GM21737 (cell line): ENCODE measurements around the gene EMILIN1.
"Not testable (repeated sequence)": the region's sequence is repeated elsewhere in the genome, so short reads cannot be mapped to it uniquely, and the experiment has no call there.

Experiments used
- ATAC-seq: cut with Tn5 transposase; IDR thresholded peaks from one replicate; pipeline ENCODE4 v1.9.1; 2021; ENCODE audit warnings: mild to moderate bottlenecking, moderate library complexity; ENCODE audit not compliant: unreplicated experiment

EMILIN1 gene

DNA sequence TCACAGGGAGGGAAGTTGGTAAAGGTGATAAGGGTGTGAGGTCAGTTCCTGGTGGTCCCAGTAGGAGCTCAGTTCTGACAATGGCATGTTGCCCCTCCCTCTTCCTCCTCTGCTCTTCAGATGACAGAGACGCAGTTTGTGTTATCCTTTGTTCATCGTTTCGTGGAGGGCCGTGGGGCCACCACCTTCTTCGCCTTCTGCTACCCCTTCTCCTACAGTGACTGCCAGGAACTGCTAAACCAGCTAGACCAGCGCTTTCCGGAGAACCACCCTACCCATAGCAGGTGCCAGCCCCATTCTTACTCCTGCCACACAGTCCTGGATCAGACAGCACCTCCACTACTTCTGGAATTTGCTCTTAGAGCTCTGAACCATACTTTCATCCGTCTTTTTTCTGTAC is 24.6 kb upstream of the EMILIN1 start:
- ATAC-seq, result no peak

DNA sequence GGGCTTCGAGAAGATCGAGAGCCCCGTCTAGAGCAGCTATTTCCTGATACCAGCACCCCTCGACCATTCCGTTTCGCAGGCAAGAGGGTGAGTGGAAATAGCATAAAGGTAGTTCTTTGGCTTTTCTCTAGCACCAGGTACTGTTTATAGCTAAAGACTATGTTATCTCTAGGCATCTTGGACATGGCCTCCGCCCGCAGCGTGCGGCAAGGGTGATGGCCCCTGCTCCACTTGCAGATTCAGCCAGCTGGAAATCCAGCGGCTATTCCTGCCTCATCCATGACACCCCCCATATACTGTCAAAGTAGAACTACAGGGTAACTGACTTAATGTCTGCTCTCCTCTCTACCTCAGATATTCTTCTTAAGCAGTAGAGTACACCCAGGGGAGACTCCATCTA is 23.7 kb upstream of the EMILIN1 start:
- ATAC-seq, result no peak

DNA sequence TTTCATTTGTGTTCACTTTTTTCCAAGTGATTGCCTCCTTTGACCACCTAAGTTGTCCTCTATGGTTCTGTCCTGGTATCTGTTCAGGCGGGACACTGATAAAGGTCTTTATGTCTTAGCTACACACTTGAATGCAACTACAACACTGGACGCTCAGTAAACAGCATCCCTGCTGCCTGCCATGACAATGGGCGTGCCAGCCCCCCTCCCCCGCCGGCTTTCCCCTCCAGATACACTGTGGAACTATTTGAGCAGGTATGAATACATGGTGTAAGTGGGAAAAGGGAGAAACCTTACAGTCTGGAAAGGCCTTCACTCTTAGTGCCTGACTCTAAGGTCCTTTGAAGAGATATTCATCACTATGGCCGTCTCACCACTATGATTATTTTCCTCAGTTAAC is 21.2 kb upstream of the EMILIN1 start:
- no peak for ATAC-seq

DNA sequence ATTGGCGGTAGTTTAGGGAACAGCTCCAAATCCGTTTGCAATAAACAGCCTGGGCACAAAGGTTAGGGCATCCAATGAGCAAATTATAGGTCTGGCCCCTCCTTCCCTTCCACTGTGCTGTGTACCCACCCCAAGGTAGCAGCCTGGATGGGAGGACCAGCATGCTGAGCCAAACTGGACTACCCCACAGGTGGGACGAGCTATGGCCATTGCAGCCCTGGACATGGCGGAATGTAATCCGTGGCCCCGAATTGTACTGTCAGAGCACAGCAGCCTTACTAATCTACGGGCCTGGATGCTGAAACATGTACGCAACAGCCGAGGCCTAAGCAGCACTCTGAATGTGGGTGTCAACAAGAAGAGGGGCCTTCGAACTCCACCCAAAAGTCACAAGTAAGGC is 20.2 kb upstream of the EMILIN1 start:
- no peak for ATAC-seq

DNA sequence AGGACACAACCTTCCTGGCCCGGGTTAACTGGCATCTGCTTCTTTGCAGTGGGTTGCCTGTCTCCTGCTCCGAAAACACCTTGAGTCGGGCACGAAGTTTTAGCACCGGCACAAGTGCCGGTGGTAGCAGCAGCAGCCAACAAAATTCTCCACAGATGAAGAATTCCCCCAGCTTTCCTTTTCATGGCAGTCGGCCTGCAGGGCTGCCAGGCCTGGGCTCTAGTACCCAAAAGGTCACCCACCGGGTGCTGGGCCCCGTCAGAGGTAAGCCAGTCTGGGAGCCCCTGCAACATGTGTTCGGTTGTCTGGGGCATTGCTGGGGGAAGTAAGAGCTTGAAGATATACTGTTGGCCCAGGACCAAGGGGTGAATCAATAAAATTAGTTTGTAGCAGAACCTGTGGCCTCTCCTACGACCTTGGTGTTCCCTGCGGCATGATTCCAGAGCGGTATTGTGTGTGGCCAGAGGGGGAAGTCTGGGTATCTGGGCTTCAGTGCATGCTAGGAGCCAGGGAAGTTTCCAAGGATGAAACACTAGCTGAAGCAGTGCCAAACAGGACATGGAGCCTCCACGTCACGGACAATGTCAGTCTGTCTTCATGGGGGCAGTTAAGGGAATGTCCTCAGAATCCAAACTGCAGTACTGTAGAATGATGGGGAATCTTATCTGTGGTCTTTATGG is 19.1 kb upstream of the EMILIN1 start:
- ATAC-seq, result no peak

DNA sequence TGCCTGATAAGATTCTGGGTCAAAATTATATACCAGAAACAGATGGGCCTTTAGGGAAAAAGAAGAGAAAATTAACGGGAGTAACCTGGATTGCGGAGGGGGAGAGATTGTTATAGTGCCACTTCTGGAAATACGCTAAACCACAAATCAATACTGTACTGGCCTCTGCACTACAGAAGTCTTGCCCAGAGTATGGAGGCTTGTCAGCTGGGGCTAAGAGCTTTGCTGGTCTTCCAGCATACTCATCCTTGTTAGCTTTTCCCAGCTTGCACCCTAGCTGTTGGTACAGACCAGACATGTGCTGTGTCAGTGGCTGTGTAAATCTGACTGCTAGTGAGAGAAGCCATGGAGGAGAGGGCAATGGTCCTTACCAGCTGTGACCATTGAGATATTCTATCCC is 18.1 kb upstream of the EMILIN1 start:
- ATAC-seq, result no peak

DNA sequence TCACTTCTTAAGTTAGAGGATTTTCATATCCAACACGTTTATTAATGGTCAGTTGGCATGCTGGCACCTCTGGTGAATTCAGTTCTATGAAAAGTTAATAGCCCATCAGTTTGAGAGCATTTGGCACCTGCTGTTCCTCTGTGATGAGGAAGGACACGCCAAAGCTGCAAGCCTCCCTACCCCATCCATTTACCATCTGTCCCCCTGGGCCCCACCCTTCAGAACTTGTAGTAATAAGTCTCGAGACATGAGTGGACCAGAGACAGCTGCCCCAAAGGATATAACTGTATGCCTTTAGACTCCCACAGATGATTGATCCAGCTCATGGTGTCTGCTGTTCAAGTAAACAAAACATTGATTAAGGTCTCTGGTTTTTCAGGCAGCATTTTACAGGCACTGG is 13.3 kb upstream of the EMILIN1 start:
- ATAC-seq, result no peak

DNA sequence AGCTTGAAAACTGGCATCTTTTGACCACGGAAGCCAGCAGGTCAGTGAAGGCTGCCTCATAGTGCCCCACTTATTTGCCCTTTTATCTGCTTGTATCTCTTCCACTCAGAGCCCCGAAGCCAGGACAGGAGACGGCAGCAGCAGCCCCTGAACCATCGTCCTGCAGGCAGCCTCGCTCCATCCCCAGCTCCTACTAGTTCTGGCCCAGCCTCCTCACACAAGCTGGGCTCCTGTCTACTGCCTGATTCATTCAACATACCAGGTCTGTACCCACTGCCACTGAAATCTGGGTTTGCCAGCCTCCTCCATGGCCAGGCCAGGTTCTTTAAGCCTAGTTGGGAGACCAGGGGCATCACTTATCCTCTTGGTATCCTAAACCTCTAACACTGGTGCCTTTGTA is 11.0 kb upstream of the EMILIN1 start:
- ATAC-seq, result no peak

DNA sequence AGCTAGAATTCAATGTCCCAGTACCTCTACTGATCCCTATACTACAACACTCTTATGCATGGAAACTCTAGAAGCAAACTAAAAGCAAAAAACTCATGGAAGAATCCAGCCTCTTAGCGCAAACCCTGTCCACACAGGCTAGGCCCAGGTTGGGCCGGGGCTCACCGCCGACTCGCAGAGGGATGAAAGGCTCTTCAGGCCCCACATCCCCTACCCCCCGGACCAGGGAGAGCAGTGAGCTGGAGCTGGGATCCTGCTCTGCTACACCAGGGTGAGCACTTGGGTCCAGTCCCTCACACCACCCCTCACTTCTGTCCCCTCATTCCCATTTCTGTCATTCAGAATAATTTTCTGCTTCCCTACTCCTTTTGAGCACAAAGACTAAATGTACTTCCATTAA is 9.0 kb upstream of the EMILIN1 start:
- no peak for ATAC-seq

DNA sequence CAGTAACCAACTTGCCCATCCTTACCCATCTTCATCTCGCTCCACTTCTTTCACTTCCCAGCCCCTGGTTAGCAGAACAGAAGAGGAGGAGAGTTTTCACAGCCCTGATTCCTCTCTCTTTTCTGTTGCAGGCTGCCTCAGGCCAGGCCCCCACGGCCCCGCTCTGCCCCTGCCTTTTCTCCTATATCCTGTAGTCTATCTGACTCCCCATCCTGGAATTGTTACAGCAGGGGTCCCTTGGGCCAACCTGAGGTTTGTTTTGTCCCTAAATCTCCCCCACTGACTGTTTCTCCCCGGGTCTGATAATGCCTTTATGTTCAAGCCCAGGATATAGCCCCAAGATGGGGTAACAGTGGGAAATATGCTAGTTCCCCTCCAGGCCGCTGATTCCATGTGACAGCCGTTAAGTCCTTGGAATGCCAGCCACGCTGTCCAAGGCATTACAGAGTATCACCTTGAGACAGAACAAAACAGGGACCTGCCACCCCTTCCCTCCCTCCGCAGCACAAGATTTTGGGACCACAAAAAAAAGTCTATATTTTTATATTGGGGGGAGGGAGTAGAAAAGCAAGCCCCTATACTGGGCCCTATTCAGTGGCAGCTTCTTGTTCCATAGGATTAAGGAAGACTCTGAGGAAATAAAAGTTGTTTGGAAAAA is 8.3 kb upstream of the EMILIN1 start:
- ATAC-seq, result no peak

DNA sequence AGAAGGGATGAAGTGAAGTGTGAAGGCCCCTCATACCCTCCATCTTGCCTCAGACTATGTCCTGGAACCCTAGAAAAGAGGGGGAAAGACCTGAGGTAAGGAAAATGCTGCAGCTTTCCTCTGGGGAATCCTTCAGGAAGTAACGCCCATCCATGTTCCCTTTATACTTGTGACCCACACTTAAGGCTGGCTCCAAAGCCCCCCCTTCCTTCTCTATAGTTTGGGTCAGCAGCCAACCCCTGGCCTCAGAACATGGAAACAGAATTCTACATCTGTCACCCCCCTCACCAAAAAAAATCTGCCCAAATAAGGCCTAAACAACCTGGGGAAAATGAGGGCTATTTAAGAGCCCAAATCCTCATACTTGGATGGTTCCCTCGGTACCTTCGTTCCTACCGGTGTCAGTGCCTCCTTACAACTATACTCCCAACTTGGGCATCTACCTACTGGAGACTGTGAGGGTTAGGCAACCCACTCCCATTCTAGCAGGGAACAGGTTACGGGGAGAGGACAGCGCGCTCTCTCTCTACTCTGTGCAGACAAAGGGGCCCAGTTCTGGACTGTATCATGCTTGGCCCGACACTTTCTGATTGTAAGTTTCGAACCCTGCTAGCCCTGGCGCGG is 7.7 kb upstream of the EMILIN1 start:
- no peak for ATAC-seq

DNA sequence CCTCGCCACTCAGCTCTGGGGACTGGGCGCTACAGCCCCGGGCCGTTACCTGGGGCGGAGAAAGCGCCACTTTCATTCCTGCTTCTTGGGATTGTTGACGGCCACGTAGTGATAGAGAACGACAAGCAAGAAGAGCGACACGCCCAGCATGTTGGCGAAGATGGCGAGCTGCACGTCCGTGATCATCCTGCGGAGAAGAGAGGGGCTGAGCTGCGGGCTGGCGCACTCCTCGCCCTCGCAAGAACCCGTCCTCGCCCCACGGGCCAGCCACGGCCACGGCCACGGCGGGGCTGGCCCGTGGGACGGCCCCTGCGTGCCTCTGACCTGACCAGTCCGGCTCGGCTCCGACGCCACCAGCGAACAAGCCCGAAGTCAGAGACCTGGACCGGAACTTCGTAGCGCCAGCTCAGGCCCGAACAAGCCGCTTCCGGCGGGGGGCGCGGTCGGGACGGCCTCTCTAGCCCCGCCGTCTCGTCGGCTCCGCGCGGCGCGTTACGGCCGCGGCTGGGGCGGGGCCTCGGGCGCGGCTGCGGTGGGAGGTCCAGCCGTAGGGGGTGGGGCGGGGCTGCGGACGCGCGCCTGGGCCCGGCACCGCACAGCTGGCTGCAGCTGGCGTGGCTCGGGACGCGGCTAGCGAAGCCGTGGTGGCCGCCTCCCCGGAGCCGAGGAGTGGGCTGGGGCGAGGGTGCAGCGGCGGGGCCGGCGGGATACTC is 7.0 kb upstream of the EMILIN1 start, which contains the start of gene OST4:
Gene OST4, minus strand, starts transcription at position 378 of the 713 bp plus-strand sequence.
- peak; percentile 83 for ATAC-seq

DNA sequence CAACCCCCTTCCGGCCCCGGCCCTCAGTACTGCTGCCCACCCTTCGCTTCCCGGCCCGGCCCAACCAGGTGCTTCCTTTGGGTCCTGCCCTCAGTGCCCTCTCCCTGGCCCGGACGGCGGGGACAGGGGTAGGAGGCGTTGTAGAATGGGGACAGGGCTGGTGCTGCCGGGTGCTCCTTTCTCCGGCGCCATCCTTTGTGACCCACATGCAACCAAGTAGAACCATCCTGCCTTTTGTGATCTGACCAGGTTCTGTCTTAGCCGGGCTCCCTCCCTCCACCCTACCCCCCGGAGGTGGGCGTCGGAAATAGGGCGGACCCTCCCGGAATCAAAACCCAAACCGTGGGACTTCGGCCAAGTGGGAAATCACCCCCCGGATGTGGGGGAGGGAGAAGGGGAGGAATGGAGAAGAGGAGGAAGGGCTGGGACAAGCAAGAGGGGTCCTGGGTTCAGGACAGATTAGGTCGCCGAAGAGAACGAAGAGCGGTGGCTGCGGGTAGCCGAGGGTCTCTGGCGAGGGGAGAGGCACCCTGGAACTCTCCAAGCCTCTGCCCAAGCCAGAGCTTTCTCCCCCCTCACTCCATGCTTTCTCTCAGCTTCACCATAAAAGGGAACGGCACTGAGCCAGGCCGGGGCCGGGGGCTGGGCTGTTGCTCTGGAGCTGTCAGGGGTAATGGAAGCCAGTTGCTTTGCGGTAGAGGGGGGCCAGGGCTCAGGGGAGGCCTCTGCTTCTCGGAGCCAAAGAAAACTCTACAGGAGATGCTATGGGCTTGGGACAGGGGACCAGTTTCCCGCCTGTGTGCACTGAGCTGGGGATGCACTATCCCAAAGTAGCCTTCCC is 6.2 kb upstream of the EMILIN1 start:
- ATAC-seq, result peak; percentile 3

DNA sequence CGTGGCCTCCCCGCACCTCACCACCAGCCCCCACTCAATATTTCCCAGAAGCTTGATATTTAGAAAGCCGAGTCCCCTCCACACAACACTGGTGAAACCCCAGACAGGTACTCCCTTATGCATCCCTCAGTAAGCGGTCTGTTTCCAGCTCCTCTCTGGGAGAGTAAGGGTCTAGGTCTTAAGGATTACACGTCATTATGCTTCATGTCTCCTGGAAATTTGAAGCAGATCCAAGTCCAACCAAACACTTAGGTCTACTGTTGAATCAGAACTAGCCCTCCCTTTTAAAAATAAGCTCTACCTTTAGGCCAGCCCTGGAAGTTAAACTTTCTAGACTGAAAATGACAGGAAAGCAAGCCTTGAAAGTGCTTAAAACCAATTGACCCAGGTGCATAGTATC is 5.5 kb upstream of the EMILIN1 start:
- no peak for ATAC-seq

DNA sequence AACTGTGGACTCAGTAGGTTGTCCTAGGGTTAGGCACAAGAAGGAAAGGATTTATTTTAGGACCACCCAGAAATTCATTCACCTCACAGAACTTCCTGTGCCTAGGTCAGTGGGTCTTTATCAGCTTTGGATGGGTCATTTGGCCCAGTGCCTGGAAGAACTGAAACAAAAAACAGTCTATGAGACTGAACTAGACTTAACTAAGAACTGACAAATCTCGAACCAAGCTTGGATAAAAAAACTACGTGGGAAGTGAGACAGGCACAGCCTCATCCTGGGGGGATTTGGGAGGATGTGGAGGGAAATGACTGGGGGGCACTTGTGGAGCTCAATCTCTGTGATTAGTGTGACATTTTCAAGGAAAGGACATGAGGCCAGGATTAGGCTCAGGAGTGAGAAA is 4.6 kb upstream of the EMILIN1 start:
- ATAC-seq, result no peak

DNA sequence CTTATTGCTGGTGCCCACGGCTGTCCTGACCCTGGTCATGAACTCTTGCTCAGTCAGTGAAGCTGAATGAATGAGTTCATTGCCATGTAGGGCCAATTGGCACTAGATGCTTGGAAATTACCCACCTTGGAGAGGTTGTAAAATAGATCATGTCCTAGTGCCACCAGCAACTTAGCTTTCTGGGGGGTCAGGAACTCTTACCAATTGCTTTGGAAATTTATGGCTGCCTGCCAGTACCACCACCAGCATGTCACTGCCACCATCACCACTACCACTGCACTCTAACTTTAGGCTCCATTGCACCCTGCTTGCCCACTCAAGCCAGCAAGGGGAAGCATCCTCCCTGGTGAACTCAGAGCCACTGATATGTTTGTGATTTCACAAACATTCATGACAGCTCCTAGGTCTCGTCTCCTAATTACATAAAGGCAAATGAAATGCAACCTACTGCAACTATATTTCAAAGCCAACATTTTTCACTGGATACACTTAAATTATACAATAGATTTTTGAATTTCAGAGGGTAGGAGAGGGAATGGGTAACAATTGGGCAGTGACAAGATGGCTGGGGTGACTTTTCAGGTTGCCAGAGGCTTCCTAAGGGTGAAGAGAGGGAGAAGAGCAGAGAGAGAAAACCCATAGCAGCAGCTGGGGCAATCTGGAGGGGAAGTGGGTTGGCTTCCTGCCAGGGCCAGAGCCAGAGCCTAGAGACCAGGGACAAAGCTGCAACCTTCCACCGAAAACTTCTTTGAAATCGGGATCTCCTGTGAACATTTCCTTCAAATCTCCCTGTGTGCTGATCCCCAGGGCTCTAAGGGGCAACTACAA is 3.5 kb upstream of the EMILIN1 start:
- no peak for ATAC-seq

DNA sequence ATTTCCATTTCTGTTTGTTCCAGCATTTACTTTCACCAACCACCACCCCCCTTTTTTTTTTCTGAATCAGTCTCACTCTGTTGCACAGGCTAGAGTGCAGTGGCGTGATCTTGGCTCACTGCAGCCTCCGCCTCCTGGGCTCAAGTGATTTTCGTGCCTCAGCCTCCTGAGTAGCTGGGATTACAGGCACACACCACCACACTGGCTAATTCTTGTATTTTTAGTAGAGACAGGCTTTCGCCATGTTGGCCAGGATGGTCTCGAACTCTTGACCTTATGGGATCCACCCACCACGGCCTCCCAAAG is 2.9 kb upstream of the EMILIN1 start:
- ATAC-seq, result not testable (repeated sequence)

DNA sequence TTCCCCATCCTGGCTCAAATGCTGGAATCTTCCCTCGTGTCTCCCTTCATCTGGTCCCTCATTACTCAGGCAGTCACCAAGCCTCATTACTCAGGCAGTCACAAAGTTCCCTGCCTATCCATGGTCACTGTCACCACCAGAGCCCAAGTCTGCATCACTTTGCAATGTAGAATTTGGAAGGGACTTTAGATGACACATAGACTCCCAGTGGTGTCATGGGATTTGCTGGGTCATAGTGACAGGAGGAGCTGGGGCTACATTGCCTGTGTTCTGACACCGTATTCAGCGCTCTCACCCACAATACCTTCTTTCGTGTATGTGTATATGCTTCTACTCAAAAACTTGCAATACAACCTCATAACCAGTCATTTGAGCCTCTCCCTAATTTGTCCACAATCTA is 2.1 kb upstream of the EMILIN1 start:
- no peak for ATAC-seq

DNA sequence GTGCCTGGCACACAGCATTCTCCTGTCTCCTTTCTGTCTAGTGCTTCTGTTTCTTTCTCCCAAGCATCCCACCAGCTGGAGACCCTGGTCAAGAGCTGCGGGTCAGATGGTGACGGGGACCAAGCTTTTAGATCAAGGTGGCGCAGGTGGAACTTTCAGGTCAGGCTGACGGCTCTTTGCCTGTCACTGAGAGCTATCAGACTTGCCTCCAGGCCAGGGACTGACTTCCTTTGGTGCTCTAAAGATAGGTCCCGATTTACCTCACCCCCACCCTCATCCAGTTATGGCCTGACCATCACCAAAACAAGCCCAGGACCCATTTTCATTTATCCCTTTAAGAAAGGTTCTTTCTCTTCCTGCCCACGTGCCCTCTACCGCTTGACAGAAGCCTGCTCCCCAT is 1.2 kb upstream of the EMILIN1 start:
- no peak for ATAC-seq
